ENCODE measurements around the gene NOTO. TPM values are rescaled to one million over a fixed set of nuclear protein-coding genes. Genes with fewer than 3 reads are reported as not detected.

The NOTO gene
- total and polyA plus RNA-seq, 10 of the 15 experiments (the other 5 are each of a cell fraction or from before 2014, with no cell fraction given) = not detected

GRCh38 chr2:73233154-73233931 lies 31.0 kb downstream of the NOTO start, which contains the start of gene PRADC1 (continued):
- TF ChIP-seq ZZZ3 (IDR thresholded peaks at IDR 0.05; ENCODE audit: control insufficient read depth, insufficient read length, low read depth) (no peak), USF2 (IDR thresholded peaks at IDR 0.05; ENCODE audit: borderline replicate concordance, low read depth, low read length) (no peak), FOXK2 (IDR thresholded peaks at IDR 0.05) (no peak; the same call in 1 of the 2 replicates), HCFC1 (IDR thresholded peaks at IDR 0.05; ENCODE audit: low read length) (no peak; the same call in 1 of the 2 replicates), ZNF384 (IDR thresholded peaks at IDR 0.05; ENCODE audit: borderline replicate concordance, low read depth, low read length) (no peak), MXI1 (IDR thresholded peaks at IDR 0.05; ENCODE audit: low read depth, low read length) (peak; percentile 86), PML (IDR thresholded peaks at IDR 0.05; ENCODE audit: low read length) (no peak), RAD21 (IDR thresholded peaks at IDR 0.05; ENCODE audit: insufficient read depth, low read depth, low read length) (no peak), RELB (IDR thresholded peaks at IDR 0.05; ENCODE audit: low read depth) (no peak), ELK1 (IDR thresholded peaks at IDR 0.05; ENCODE audit: low read depth, low read length) (no peak), FOS (IDR thresholded peaks at IDR 0.05; ENCODE audit: borderline replicate concordance, extremely low read depth, insufficient read length) (peak; percentile 97), SIN3A (IDR thresholded peaks at IDR 0.05; ENCODE audit: low read depth, low read length) (peak; percentile 90), ZBTB11 (CRISPR knock-in tag; IDR thresholded peaks at IDR 0.05) (no peak), POLR2AphosphoS5 (IDR thresholded peaks at IDR 0.05; ENCODE audit: low read length) (peak; percentile 35; the same call in 1 of the 2 replicates), SPI1 (IDR thresholded peaks at IDR 0.05; ENCODE audit: borderline replicate concordance, insufficient read depth, low read depth, low read length) (no peak), ZNF207 (IDR thresholded peaks at IDR 0.05; ENCODE audit: borderline replicate concordance) (no peak), ATF2 (IDR thresholded peaks at IDR 0.05; ENCODE audit: low read length) (no peak), ZNF622 (IDR thresholded peaks at IDR 0.05) (no peak), TCF3 (IDR thresholded peaks at IDR 0.05; ENCODE audit: borderline replicate concordance, insufficient read depth, low read depth, low read length) (peak; percentile 75; the same call in 1 of the 2 replicates), MAX (IDR thresholded peaks at IDR 0.05; ENCODE audit: low read depth, low read length) (peak; percentile 83)

All from GM12878 (cell line).